HUES64 (cell line): ENCODE data around the gene NPL.

Experiments
- H3K27ac ChIP-seq: 2 replicates; pipeline ENCODE4 v1.7.0; 2013; ENCODE audit warnings: low read depth, low read length, inconsistent platforms
- H3K27me3 ChIP-seq: 2 replicates; pipeline ENCODE4 v1.6.1; 2013; ENCODE audit warnings: mild to moderate bottlenecking, low read length; ENCODE audit not compliant: insufficient read depth
- H3K36me3 ChIP-seq: 2 replicates; pipeline ENCODE4 v1.6.1; 2013; ENCODE audit warnings: mild to moderate bottlenecking, low read length; ENCODE audit not compliant: insufficient read depth
- H3K4me1 ChIP-seq: 2 replicates; pipeline ENCODE4 v1.6.1; 2013; ENCODE audit warnings: mild to moderate bottlenecking, low read length, moderate library complexity; ENCODE audit not compliant: insufficient read depth
- H3K4me3 ChIP-seq: 2 replicates; pipeline ENCODE4 v1.5.1; 2013; ENCODE audit warnings: mild to moderate bottlenecking, low read length, moderate library complexity
- H3K9ac ChIP-seq: 2 replicates; pipeline ENCODE4 v1.6.1; 2013; ENCODE audit warnings: mild to moderate bottlenecking, low read depth, low read length
- H3K9me3 ChIP-seq: 2 replicates; pipeline ENCODE4 v1.6.1; 2013; ENCODE audit warnings: low read depth, low read length; ENCODE audit not compliant: insufficient read depth
- WGBS: fragments of 150-250, 120-280 bp; methylation state at CpG from one replicate; pipeline ENCODE4 v1.1.7; 2013; ENCODE audit warnings: missing lambda C conversion rate; 5-methylcytosine and 5-hydroxymethylcytosine counted together

Gene NPL

DNA sequence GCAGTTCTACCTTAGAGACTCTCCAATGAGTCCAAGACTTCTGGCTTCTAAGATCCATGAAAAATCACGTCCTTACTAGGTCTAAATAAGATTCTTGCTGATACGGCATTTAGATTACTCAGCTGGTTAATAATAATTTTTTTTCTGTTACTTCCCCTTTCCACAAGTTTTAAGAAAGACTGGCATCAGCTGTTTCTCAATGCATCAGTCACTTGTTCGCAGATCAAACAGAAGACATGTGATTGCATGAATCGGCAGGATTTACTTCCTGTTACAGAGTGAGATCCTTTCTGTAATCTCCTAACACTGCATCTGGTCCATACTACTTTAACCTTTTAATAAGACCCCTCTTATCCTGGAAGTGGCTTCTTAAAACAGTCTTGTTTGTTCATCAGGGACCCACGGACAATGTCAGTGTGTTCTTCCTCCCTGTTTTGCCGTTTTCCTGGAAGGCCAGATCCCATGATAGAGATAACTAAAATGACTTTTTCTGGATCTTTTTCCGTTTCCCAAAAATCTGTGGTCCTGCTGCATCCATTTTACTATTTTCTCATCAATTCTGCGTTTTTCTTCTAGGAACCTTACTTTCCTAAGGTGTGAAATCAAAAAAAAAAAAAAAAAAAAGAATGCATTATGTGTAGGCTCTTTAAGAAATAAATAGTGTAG, 6.1 kb downstream of the NPL start:
- no peaks in the 10 kb centered on the region for H3K9me3 ChIP-seq
- H3K4me3 ChIP-seq = no peak overlapping the region
- H3K27ac ChIP-seq = no peak overlapping the region
- 89% methylated on average over 8 of the region's 8 CpGs for WGBS
- H3K36me3 ChIP-seq = no peaks in the 10 kb centered on the region
- peaks cover 18% of the 10 kb centered on the region for H3K27me3 ChIP-seq
- no peaks in the 10 kb centered on the region; the same call in 1 of the 2 replicates for H3K4me1 ChIP-seq
- H3K9ac ChIP-seq = no peak overlapping the region

DNA sequence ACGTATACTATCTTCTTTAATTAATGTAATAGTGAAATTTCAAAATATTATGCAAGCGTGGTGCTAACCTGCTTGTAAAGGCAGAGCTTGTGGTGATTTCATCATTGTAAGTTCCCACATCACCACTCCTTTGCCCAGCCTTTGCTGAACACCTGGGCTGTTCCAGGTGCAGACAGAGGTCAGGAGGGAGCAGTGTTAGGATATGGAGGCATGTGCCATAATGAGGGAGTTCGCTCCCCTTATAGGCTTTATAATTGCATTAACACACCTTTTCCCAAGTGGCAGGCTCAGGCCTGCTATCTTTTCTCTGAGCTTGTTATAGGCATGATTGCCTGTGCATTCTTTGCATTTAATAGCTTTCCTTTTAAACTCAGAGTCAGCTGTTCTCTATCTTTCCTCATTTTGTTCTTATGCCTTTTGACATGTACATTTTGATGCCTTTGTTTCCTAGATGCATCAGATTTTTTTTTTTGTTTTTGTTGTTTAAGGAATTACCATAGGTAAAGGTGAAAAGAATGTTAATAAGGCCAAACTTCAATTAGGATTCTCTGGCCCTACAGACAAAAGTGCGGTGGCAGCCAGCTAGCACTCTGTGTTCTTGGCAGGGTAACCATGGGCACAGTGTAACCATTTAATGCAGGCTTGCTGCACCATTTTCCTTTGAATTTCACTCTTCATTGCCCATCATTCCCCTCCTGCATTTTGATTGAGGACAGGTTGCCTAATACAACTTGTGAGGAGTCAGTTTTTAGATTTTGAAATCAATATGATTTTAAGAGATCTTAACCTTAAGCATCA, 12.6 kb downstream of the NPL start:
- H3K9me3 ChIP-seq = no peaks in the 10 kb centered on the region
- no peaks in the 10 kb centered on the region for H3K36me3 ChIP-seq
- no peaks in the 10 kb centered on the region for H3K27me3 ChIP-seq
- WGBS = 65% methylated on average over 2 of the region's 4 CpGs
- 0 out of 2 replicates have a peak, but pooled peaks cover 6% of the 10 kb centered on the region for H3K4me1 ChIP-seq
- H3K9ac ChIP-seq = no peak overlapping the region
- no peak overlapping the region for H3K4me3 ChIP-seq
- H3K27ac ChIP-seq = no peak overlapping the region

DNA sequence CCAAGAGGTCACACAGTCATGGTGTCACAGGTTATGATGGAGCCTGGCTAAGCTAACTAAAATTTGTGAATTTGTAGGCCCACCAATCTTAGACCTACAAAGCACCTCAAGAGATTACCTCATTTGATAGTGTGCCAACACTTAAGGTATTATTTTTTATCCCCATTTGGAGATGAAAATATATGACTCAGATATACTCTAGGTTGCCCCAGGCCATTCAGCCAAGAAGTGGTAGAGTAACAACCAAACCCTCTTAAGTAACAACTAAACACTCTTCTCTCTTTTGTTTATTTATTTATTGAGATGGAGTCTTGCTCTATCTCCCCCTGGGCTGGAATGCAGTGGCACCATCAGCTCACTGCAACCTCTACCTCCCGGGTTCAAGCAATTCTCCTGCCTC, 14.3 kb downstream of the NPL start:
- 0 out of 2 replicates have a peak, but pooled peaks cover 6% of the 10 kb centered on the region for H3K4me1 ChIP-seq

DNA sequence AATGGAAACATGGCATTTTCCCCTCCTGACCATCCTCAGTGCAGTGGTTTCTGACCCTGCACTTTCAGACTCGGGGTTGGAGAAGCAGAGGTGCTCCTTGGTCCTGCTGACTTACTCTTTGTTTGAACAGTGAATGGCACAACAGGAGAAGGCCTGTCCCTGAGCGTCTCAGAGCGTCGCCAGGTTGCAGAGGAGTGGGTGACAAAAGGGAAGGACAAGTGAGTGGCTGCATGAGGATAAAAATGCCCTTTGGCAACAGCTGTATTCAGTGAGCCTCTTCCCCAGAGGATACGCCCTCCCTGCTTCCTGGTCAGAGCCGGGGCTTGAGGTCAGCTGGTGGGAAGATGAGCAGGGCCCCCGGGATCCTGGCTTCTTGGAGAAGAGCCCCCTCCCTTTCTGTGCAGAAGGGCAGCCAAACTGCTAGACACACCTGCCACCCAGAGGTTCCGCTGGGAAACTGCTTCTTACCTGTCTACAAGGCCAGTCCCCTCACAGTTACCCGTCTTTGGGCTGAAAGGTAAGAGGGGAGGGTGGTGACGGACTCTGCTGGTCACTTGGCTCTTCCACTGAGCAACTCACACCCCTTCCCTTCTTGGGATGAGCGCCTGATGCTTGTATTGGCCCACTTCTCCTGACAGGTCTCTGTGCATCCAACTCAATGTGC, 16.6 kb downstream of the NPL start:
- 0 out of 2 replicates have a peak, but pooled peaks cover 6% of the 10 kb centered on the region for H3K4me1 ChIP-seq
- H3K27me3 ChIP-seq = no peaks in the 10 kb centered on the region
- no peaks in the 10 kb centered on the region for H3K36me3 ChIP-seq
- no peaks in the 10 kb centered on the region for H3K9me3 ChIP-seq
- no peak overlapping the region for H3K9ac ChIP-seq
- H3K4me3 ChIP-seq = no peak overlapping the region
- 52% methylated on average over 11 of the region's 11 CpGs for WGBS
- no peak overlapping the region for H3K27ac ChIP-seq

More for the DNA sequence above, 14.3 kb downstream of the NPL start:
- Histone ChIP-seq H3K27ac (no peak overlapping the region), H3K27me3 (no peaks in the 10 kb centered on the region), H3K4me3 (no peak overlapping the region), H3K9ac (no peak overlapping the region), H3K36me3 (no peaks in the 10 kb centered on the region), H3K9me3 (no peaks in the 10 kb centered on the region)
- 86% methylated on average over 1 of the region's 1 CpG for WGBS

DNA sequence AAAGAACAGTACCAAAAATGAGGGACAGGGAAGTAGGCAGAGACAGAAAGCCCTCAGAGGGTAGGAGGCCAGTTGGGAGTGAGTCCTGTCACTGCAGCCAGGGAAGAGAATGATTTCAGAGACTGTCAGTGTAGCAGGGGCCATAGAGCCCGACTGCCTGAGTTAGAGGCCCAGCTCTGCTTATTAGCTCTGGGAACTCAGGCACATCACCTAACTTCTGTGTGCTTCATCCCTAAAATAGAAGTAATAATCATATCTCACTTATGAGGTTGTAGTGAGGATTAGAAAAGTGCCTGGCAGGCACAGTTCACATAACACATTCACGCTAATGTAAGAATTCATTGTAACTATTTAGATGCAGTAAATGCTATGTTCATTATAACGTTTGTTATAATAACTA, 18.3 kb downstream of the NPL start:
- Histone ChIP-seq H3K27me3 (no peaks in the 10 kb centered on the region), H3K4me1 (0 out of 2 replicates have a peak, but pooled peaks cover 2% of the 10 kb centered on the region), H3K9me3 (no peaks in the 10 kb centered on the region), H3K36me3 (no peaks in the 10 kb centered on the region), H3K9ac (no peak overlapping the region), H3K27ac (no peak overlapping the region), H3K4me3 (no peak overlapping the region)
- WGBS = 100% methylated on average over 2 of the region's 3 CpGs

DNA sequence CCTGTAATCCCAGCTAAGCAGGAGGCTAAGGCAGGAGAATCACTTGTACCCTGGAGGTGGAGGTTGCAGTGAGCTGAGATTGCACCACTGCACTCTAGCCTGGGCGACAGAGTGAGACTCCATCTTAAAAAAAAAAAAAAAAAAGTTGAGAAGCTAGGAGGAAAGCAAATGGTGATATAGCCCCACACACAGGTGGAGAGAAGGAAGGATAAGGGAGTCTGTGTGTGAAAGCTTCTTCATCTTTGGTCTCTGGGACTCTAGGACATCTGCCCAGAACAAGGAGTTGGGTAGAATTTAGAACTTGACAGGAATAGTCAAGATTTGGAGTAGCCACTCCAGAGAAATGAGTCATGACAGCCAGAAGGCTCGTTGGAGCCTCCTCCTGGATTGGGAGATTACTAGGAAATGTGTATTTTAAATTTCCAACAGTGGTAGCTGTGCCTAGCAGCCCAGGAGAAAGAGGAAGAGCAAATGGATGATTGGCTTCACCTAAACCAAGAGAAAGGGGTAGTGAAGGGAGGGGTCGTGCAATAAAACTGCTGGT, 19.9 kb downstream of the NPL start:
- WGBS = 85% methylated on average over 3 of the region's 3 CpGs
- Histone ChIP-seq H3K9ac (no peak overlapping the region), H3K36me3 (no peaks in the 10 kb centered on the region), H3K9me3 (no peaks in the 10 kb centered on the region), H3K4me1 (0 out of 2 replicates have a peak, but pooled peaks cover 2% of the 10 kb centered on the region), H3K27me3 (no peaks in the 10 kb centered on the region), H3K27ac (no peak overlapping the region), H3K4me3 (no peak overlapping the region)

DNA sequence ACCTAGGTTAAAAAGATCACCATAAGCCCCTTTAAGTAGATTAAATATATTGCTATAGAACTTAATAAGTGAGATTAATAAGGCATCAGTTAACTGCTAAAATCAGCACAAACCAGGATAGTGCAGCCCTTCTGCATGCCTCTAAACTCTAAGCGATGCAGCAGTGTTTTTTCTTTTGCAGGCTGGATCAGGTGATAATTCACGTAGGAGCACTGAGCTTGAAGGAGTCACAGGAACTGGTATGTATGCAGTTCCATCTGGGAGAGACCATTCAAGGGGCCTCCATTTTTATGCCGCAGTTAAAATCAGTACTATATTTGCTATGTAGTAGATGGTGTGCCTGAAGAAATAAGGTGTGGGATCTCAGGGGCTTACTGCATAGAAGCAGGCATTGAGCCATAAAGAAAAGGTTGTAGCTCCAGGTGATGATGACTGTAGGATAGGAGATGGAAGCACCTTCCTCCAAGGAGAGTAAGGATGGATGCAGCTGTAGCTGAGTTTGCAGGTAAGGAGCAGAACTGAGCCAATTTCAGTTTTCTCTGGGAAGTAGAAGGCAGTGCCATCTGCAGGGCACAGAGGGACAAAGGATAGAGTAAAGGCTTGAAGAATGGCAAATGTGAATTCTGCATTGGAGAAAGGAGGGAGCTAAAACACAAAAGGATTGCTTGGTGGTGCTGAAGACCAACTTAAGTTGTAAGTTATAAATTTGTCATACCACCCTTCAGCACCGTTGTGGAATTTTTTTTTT, 22.6 kb downstream of the NPL start:
- Histone ChIP-seq H3K9ac (no peak overlapping the region), H3K4me1 (no peaks in the 10 kb centered on the region), H3K27ac (no peak overlapping the region), H3K4me3 (no peak overlapping the region), H3K36me3 (no peaks in the 10 kb centered on the region), H3K27me3 (no peaks in the 10 kb centered on the region), H3K9me3 (no peaks in the 10 kb centered on the region)
- WGBS = 94% methylated on average over 3 of the region's 4 CpGs

DNA sequence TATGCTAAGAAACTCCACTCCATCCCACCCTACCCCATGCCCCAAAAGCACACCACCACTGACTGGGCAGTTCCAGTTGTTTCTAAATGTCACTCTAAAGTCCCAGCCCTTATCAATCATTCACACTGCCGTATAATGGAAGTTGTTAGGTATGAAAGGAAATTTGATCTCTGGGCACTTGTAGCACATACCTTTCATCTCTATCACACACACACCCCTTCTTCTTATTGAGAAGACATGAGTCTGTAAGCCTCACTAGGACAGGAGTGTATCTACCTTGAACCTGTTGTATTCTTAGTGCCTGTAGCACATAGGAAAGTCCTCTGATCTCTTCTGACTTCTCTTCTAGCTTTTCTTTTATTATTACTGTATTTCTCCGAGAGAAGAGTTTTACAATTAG, 27.3 kb downstream of the NPL start:
- Histone ChIP-seq H3K4me1 (no peaks in the 10 kb centered on the region), H3K27ac (no peak overlapping the region), H3K36me3 (no peaks in the 10 kb centered on the region), H3K27me3 (no peaks in the 10 kb centered on the region), H3K9me3 (no peaks in the 10 kb centered on the region), H3K4me3 (no peak overlapping the region), H3K9ac (no peak overlapping the region)
- WGBS = no CpG with 5 or more reads among the region's 2 CpGs

DNA sequence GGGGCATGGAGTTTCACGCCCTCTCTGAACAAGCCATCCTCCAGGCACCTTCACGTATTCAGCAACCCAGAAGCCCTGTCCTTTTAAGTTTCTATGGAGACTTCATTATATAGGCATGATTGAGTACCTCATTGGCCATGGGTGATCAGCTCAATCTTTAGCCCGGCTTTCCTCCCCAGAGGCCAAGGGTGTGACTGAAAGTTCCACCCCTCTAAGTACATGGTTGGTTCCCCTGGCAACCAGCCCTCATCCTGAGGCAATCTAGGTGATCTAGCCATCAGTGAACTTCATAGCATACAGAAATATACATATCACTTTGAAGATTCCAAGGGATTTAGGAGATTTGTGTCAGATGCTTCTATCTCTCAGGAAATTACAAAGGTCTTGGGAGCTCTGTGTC, 28.2 kb downstream of the NPL start:
- Histone ChIP-seq H3K4me1 (no peaks in the 10 kb centered on the region), H3K27me3 (no peaks in the 10 kb centered on the region), H3K4me3 (no peak overlapping the region), H3K9me3 (no peaks in the 10 kb centered on the region), H3K9ac (no peak overlapping the region), H3K27ac (no peak overlapping the region), H3K36me3 (no peaks in the 10 kb centered on the region)
- WGBS = 81% methylated on average over 3 of the region's 3 CpGs

DNA sequence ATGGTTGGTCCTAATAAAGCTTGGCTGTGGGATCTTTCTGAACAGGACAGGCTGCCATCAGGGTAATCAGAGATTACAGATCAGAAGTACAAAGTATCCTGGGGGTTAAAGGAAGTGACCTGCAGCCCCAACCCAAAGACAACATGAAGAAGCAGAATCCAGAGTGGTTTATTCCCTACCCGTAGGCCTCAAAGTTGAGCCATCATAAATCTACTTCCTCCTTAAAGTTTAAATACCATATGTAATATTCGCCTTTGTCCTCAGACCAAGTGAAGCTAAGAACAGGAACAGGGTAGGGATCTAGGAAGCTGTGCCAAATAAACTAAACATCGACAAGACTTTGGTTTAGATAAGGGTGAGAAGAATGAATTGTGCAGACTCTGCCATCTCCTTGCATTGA, 33.6 kb downstream of the NPL start:
- Histone ChIP-seq H3K27me3 (no peaks in the 10 kb centered on the region), H3K9ac (no peak overlapping the region), H3K27ac (no peak overlapping the region), H3K9me3 (no peaks in the 10 kb centered on the region), H3K36me3 (no peaks in the 10 kb centered on the region), H3K4me1 (no peaks in the 10 kb centered on the region), H3K4me3 (no peak overlapping the region)
- 94% methylated on average over 3 of the region's 3 CpGs for WGBS
